Skin epidermis (tissue), 12 donors: Measurements from ENCODE around the gene PRKAR1B.

Experiments
- H3K27ac ChIP-seq, 21 experiments: fragments of 200-600 bp; sonication (generic) in 11 of 21; one replicate each; pipeline ENCODE4 v1.5.0; 2020; ENCODE audit warnings: mild to moderate bottlenecking in 3 of 21, inconsistent platforms in 2 of 21, moderate library complexity in 2 of 21
- H3K4me3 ChIP-seq, 7 experiments: fragments of 200-600 bp; sonication (generic) in 2 of 7; one replicate each; pipeline ENCODE4 v1.5.0; 2020; ENCODE audit warnings: inconsistent platforms in 2 of 7, mild to moderate bottlenecking in 2 of 7, moderate library complexity in 1 of 7

Gene PRKAR1B

DNA sequence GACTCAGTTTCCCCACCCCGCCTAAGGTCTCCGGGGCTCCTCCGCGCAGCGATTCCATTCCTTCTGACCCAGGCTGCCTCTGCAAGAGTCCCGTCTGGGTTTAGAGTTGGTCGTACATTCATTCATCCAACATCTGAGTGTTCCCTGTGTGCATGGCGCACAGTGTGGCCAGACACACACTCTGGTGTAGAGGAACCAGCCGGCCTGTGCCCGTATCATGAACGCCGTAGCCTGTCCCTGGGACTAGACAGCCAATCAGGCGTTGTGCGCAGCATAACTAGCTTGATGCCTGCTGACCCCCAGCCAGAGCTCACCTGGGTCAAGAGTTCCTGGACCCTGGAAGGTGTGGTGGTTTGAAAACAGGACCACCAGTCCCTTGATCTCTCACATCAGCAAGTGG, 186.5 kb downstream of the PRKAR1B start:
- Histone ChIP-seq H3K4me3 (no peak overlapping the region), H3K27ac (peak overlapping the region in 2 of 21 experiments; percentile 58 to 76)

DNA sequence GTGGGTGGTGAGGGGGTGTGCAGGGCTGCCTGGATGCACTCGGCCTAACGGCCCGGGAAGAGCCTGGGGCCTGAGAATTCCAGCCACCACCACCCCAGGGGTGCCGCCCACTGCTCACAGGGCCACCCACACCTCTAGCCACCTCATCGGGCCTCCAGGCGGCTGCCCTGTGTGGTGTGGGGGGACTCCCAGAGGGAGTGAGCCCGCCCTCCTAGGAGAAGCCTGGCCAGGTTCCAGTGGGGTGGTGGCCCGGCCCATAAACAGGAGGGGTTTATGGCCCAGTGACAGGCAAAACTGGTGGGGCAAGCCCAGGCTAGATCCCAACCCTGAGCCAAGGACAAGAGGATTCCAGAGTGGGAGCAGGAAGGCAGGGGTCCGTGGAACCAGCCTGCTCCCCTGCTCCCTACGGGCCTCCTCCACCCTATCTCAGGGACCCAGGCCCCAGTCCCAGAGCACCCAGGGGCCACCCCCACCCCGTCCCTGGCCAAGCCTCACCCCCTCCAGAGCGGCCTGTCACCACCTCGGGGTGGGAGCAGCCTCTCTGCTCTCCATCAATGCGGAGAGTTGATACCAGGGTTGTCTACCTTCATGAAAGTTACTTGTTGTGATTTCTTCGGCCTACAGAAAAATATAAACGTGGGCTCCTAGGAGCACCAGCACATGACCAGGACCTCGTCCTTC, 187.2 kb downstream of the PRKAR1B start:
- peak overlapping the region in 4 of 21 experiments; percentile 39 to 76 (median 60) for H3K27ac ChIP-seq
- no peak overlapping the region for H3K4me3 ChIP-seq

DNA sequence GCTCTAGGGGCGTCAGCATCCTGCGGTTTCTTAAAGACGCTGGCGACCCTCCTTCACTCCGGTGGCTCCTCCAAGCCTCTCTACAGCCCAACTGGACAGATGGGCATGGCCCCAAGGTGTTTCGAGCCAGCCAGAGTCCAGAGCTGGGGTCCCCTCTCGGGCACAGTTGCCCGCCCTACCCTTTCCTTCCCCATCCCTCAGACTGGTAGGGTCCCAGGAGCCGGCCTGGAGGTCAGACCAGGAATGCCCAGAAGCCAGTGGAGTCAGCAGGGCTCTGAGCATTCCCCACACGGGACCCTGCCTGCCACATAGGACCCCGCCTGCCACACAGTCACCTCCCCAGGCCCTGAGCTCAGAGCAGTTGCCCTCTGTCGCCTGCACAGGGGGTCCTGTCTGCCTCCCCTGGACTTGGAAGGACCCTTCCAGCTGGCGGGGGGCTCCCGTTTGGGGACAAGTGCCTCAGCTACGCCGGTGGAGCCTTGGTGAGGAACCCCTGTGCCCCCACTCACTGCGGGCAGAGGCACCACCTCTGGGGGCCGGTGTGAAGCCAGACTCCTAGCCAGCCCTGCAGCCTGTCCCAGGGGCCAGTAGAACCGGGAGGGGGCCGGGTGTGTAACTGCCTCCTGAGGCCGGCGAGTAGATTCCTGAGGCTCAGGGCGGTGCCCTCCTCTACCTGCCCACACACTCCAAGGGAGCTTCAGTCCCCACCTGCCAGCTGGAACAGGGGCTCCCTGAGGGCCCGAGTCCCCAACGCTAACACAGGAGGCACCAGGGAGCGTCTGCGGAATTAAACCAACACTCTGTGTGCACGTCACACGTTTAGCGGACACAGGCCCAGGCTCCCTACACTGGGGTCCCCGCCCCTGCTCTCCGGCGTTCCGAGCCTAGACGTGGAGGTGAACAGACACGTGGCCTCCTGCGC, 188.1 kb downstream of the PRKAR1B start:
- H3K27ac ChIP-seq, result peak overlapping the region in 8 of 21 experiments; percentile 4 to 76 (median 36)

DNA sequence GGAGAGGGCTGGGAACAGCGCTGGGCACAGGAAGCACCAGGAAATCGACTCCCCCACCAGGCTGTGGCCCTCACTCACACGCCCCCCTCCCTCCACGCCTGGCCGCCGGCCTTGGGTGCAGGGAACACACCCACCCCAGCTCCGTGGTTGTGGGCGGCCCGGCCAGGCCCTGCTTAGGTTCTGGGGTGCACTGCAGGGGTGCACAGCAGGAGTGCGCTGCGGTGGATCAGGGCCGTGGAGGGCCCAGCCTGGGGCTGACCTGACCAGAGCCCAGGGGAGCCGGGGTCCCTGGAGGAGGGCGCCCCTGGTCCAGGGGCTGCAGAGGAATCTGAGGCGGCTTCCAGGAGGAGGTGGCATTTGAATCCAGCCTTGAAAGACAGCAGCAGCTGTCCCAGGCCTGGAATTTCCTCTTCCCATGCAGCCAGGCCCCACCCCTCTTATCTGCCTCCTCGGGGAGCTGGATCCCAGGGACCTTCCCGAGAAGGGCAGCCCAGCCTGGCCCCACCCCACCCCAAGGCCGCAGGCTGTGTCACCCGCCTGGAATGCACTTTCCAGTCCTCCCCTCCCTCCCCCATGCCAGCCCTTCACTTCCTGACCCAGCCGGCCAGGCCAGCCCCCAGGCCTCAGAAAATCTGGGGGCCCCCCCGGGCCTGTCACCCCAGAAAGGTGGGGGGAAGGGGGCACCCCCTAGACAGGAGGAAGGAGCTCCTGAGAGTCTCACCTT, 189.0 kb downstream of the PRKAR1B start:
- H3K27ac ChIP-seq, result peak overlapping the region in 7 of 21 experiments; percentile 4 to 76 (median 39)
- H3K4me3 ChIP-seq, result no peak overlapping the region

More for the DNA sequence above, 188.1 kb downstream of the PRKAR1B start:
- H3K4me3 ChIP-seq, result no peak overlapping the region

DNA sequence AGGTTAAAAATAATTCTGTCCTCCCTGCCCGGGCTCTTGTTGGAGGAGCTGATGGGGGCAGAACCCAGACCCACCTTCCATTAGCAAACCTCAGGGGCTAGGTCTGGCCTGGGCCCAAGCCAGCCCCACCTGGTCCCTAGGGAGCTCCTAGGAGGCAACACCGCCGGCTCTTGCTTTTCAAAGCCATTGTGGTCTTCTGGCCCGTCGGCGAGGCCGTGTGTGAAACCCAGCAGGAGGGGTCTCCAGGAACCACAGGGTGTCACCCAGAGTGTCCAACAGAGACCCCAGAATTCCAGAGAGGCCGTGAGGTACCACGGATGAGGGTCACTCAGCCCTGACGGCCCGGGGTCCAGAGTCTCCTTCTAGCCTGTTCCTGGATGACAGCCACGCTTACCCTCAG, 190.8 kb downstream of the PRKAR1B start:
- no peak overlapping the region for H3K4me3 ChIP-seq
- no peak overlapping the region for H3K27ac ChIP-seq

DNA sequence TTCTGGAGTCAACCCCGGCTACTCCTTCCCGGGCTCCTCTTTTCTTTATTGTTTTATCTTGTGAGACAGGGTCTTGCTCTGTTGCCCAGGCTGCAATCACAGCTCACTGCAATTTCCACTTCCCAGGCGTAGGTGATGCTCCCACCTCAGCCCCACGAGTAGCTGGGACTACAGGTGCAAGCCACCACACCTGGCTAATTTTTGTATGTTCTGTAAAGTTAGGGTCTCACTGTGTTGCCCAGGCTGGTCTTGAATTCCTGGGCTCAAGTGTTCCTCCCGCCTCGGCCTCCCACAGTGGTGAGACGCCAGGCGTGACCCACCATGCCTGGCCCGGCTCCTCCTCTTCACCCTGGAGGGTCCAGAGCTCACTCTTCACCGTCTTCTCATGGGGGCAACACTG, 192.1 kb downstream of the PRKAR1B start:
- no peak overlapping the region for H3K27ac ChIP-seq
- H3K4me3 ChIP-seq, result no peak overlapping the region

DNA sequence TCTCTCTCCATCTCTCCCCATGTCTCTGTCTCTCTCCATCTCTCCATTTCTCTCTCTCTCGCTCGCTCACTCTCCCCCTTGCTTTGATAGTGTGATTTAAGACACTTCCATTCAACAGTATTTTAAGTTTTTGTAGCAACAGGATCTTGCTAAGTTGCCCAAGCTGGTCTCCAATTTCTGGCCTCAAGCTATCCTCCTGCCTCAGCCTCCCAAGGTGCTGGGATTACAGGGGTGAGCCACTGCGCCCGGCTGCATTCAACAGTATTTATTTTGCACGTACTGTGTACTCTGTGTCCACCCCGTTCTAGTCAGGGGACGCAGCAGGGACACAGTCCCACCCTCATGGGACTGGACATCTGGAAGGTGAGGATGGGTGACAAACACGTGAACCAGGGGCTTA, 193.0 kb downstream of the PRKAR1B start:
- Histone ChIP-seq H3K4me3 (no peak overlapping the region), H3K27ac (no peak overlapping the region)

DNA sequence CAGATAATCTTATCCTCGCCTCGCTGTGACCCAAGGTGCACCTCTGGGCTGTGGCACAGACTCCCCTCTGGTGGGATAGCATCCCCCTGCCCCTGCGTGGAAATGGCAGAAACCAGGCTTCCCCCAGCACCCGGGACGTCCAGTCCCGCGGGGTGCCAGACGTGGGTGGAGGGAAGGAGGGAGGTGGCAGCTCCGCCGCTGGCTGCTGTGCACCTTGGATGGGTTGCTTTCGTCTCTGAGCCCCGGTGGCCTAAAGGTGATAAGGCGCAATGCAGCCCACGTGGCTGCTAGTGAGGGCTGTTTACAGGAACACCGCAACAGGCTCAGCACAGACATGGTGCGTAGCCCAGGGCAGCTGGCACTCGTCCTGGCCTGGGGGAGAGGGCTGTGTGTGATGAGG, 193.8 kb downstream of the PRKAR1B start:
- H3K27ac ChIP-seq, result no peak overlapping the region
- no peak overlapping the region for H3K4me3 ChIP-seq

DNA sequence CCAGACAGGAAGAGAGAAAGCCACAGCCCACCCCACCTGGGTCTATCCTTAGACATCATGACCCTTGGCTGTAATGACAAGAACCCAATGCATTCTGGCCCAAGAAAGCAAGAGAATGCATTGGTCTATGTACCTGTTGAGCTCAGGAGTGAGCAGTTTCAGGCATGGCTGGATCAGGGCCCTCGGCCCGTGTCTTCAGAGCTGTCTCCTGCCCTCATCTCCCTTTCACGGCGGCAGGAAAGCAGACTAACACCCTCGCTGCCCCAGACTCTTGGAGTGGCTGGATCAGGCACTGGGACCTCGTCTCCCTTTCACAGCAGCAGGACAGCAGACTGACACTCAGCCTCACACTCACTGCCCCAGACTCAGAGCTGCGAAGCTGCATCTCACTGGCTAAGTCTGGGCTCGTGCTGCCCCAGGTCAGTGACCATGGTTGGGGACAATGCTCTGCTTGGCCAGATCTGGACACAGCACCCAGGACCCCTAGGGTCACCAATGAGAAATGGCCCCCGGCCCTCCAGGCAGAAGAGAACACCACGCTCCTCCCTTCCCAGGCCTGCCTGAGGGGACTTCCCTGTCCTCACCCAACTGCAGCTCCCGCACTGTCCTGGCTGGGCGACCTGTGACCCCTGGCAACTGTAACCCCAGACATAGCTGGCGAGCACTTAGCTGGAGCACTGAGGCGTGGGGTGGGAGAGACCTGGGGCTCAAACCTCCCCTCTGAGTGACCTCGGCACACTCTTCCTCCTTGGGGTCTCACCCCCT, 194.5 kb downstream of the PRKAR1B start:
- Histone ChIP-seq H3K27ac (no peak overlapping the region), H3K4me3 (no peak overlapping the region)

DNA sequence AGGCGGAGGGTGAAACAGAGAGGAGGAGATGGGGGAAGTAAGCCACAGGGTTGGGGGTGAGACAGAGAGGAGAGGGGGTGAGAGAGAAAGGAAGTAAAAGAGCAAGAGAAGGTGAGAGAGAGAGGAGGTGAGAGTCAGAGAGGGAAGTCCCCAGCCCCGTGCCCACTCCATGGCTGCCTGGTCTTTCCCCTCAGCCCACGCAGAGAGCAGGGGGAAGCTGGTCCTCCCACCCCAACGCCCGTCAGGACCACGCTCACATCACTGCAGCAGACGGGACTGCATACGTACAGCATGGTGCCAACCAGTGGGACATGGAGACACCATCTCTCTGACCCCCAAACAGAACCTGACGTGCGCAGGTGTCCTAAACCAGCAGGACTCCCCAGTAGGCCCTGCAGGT, 195.3 kb downstream of the PRKAR1B start:
- no peak overlapping the region for H3K27ac ChIP-seq
- no peak overlapping the region for H3K4me3 ChIP-seq

DNA sequence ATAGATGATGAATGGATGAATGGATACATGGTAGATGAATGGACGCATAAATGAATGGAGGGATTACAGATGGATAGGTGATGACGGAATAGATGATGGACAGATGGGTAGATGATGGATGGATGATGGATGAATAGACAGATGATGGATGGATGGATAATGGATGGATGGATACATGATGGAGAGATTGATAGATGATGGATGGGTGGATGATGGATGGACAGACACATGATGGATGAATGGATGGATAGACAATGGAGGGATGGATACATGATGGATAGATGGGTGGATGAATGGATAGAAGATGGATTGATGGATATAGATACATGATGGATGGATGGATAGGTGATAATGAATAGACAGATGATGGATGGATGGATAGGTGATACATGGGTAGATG, 198.6 kb downstream of the PRKAR1B start:
- Histone ChIP-seq H3K4me3 (no peak overlapping the region), H3K27ac (no peak overlapping the region)

DNA sequence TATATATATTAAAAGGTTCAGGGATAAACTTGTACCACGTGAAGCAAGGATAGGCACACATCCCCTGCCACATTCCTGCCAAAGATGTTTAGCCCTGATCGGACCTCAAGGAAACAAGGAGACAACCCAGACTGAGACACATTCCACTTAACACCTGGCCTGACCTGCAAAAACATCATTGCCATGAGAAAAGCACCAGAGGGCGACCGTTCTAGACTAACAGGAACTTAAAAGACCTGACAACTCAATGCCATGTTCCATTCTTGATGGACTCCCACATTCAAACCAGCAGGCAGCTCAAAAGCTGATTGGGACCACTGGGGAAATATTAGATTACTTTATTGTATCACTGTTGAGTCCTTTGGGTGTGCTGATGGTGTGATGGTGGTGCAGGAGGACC, 199.4 kb downstream of the PRKAR1B start:
- no peak overlapping the region for H3K27ac ChIP-seq
- no peak overlapping the region for H3K4me3 ChIP-seq

DNA sequence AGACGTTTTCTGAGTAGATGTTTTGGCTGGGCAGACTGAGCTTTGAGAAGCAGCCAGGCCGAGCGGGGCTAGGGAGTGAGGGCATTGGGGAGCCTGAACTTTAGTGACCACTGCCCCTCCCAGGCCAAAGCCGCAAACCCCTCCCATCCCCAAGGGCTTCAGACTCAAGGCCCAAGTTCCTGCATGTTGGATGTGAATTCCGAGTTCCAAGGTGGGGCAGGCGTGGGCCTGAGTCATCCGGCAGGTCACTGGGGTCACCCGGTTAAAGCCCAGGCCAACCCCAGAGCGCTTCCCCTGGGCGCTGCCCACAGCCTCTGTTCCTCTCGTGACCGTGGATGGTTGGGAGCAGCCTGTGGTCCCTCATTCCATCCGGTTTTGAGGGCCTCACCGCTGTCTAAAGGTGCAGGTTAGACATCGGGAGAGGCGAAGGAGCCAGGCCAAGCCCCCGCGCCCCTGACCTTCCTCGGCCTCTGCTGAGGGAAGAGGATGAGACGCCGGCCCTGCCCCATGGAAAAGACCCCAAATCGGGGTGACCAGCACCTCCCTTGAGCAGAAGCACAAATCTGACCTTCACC, 200.5 kb downstream of the PRKAR1B start:
- no peak overlapping the region for H3K4me3 ChIP-seq
- H3K27ac ChIP-seq, result no peak overlapping the region

DNA sequence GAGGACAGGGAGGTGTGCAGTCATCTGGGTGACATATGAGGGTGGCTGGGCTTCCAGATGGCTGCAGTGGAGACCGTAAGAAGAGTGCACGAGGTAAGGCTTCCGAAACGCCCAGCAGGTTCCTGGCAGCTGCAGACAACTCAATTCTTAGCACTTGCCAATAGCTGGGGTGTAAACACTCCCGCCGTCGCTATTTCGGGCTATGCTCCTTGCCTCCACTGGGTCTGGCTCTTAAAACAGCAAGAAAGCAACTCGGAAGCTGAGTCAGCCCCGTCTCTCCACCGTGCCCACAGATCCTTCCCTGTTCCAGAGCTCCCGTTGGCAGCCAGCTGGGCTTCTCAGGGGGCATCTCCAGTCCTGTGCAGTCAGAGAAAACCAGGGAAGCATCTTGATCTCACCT, 201.3 kb downstream of the PRKAR1B start:
- Histone ChIP-seq H3K4me3 (no peak overlapping the region), H3K27ac (no peak overlapping the region)

DNA sequence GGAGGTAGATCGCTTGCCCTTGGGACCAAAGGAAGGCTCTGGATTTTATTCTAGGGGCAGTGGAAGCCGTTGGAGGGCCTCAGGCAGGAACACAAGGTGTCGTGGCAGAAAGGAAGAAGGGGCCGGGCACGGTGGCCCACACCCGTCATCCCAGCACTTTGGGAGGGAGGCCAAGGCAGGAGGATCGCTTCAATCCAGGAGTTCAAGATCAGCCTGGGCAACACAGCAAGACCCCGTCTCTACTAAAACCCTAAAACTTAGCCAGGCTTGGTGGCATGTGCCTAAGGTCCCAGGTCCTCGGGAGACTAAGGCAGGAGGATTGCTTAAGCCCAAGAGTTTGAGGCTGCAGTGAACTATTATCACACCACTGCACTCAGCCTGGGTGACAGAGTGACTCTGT, 202.3 kb downstream of the PRKAR1B start:
- no peak overlapping the region for H3K27ac ChIP-seq

DNA sequence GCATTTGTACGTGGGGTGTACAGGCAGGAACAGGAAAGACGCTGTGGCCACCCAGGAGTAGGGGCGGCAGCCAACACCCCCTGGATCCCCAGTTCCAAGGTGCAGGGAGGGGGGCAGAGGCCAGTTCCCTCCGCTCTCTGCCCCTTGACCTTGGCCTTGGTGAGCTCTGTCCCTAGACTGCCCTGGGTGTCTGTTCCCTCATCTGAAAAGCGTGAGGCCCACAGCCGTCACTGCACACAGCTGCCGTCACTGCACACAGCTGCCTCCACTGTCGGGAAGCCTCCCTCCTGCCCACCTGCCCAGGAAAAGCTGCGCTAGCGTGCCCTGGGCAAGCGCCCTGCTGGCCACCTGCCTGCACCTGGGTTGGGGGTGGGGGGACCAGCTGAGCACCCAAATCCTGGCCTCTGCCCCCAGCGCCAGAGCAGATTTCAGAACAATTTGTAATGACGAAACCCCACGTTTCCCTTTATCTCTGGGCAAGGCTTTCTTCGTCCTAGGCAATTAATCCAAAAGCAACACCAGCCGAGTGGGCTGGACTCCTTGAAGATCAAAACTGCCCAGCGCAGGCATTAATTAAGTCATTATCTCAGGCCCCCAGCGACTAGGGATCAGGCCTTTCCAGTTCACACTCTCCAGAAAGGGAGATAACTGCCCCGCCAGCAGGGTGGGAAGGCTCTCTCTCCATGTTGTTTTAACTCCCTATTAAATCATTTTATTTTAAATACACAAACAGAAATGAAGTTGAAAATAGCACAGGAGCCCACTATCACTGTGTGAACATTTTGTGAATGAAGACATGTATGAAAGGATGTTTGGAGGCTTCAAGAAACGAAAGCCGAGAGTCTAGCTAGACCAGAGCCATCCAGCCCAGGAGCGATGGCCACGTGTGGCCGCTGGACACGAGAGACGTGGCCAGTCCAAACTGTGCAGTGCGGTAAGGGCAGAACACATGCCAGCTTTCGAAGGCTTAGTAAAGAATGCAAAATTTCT, 203.4 kb downstream of the PRKAR1B start:
- H3K4me3 ChIP-seq, result no peak overlapping the region
- H3K27ac ChIP-seq, result peak overlapping the region in 1 of 21 experiments; percentile 39

More for the DNA sequence above, 202.3 kb downstream of the PRKAR1B start:
- no peak overlapping the region for H3K4me3 ChIP-seq

DNA sequence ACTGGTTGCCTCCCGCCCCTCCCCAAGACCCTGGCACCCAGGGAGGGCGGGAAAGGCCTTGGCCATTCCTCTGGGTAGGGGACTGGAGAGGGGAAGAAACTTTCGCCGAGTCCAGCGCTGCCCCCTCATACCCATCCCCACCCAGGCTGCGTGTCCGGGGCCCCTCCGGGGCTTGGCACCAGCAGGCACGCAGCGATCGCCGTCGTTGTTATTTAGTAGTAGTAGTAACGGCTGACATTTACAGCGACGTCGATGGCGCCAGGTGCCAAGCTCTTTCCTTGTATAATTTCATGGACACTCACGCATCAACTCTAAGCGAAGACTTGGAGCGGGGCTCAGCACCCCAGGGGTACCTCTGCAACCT, 204.1 kb downstream of the PRKAR1B start:
- Histone ChIP-seq H3K4me3 (peak overlapping the region in 1 of 7 experiments; percentile 56), H3K27ac (peak overlapping the region in 1 of 21 experiments; percentile 39)
